Stimulated activated CD4-positive, alpha-beta T cell treated with anti-CD3 and anti-CD28 coated beads, Interleukin-1b, Interleukin-23, amount 100 ng/mL, for 1 hour (primary cell): ENCODE data around the gene ITGB1.
"Not testable (repeated sequence)": the region's sequence is repeated elsewhere in the genome, so short reads cannot be mapped to it uniquely, and the experiment has no call there.

ENCODE experiments used
- DNase-seq, 2 donors: peaks; one replicate each; pipeline ENCODE4 v3.0.0-alpha.2; 2020; ENCODE audit warnings: low read depth in 2 of 2

ITGB1 gene

GRCh38 chr10:32958085-32959005, at the start of gene ITGB1:
TSS of gene ITGB1 (minus strand) at chr10:32958230. CDS start at chr10:32935558, 22,672 bp downstream.
- peak; percentile 61 to 73 for DNase-seq

- DNase-seq = no peak
Measured at GRCh38 chr10:33006342-33006887, 48.4 kb upstream of the ITGB1 start.

GRCh38 chr10:33005322-33006301, 47.6 kb upstream of the ITGB1 start:
- DNase-seq = no peak

GRCh38 chr10:33001908-33002492, 44.0 kb upstream of the ITGB1 start:
- DNase-seq = no peak

- DNase-seq = not testable (repeated sequence)
Measured at GRCh38 chr10:32998060-32998581, 40.1 kb upstream of the ITGB1 start.

- DNase-seq = no peak
Measured at GRCh38 chr10:32995751-32996150, 37.7 kb upstream of the ITGB1 start.

- DNase-seq = no peak
Measured at GRCh38 chr10:32995066-32995622, 37.1 kb upstream of the ITGB1 start.

GRCh38 chr10:32994632-32995031, 36.6 kb upstream of the ITGB1 start:
- DNase-seq = not testable (repeated sequence)

GRCh38 chr10:32992310-32992709, 34.3 kb upstream of the ITGB1 start:
- DNase-seq = not testable (repeated sequence)

- no peak for DNase-seq
Measured at GRCh38 chr10:32990811-32991210, 32.8 kb upstream of the ITGB1 start.

GRCh38 chr10:32988604-32989003, 30.6 kb upstream of the ITGB1 start:
- DNase-seq = no peak

GRCh38 chr10:32987172-32987571, 29.1 kb upstream of the ITGB1 start:
- DNase-seq = no peak

- no peak for DNase-seq
Measured at GRCh38 chr10:32985775-32986350, 27.8 kb upstream of the ITGB1 start.

GRCh38 chr10:32985341-32985764, 27.3 kb upstream of the ITGB1 start:
- DNase-seq = no peak

- no peak for DNase-seq
Measured at GRCh38 chr10:32984003-32984600, 26.1 kb upstream of the ITGB1 start.

- DNase-seq = no peak
Measured at GRCh38 chr10:32982911-32983909, 25.2 kb upstream of the ITGB1 start.

- DNase-seq = no peak
Measured at GRCh38 chr10:32982293-32982709, 24.3 kb upstream of the ITGB1 start.

- no peak for DNase-seq
Measured at GRCh38 chr10:32981760-32982159, 23.7 kb upstream of the ITGB1 start.
